ENCODE measurements around the gene LTBP3.
A peak's percentile ranks its signal among the peaks of the same experiment; 100 is the strongest.

The LTBP3 gene

DNA sequence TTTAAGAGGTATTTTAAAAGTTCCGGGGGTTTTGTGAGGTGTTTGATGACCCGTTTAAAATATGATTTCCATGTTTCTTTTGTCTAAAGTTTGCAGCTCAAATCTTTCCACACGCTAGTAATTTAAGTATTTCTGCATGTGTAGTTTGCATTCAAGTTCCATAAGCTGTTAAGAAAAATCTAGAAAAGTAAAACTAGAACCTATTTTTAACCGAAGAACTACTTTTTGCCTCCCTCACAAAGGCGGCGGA is 59.5 kb downstream of the LTBP3 start:
- peaks cover 3% of the 10 kb centered on the region for H3K4me1 ChIP-seq (ENCODE audit: insufficient read depth, insufficient read length)
- TF ChIP-seq YY1 (IDR thresholded peaks at IDR 0.05; ENCODE audit: insufficient read depth, insufficient read length) = no peak
- TF ChIP-seq ZNF274 (IDR thresholded peaks at IDR 0.05; ENCODE audit: low read depth, low read length) = no peak
- TF ChIP-seq SUZ12 (IDR thresholded peaks at IDR 0.05; ENCODE audit: extremely low read depth, insufficient read depth, insufficient read length) = no peak
- DNase-seq (ENCODE audit: low read depth, low spot score) = no peak
- H3K9me3 ChIP-seq (ENCODE audit: insufficient read depth, low read length) = no peaks in the 10 kb centered on the region
- peak overlapping the region; percentile 95 for H3K4me3 ChIP-seq (ENCODE audit: insufficient read length, low read depth)
- H3K27me3 ChIP-seq (ENCODE audit: insufficient read depth, insufficient read length) = no peaks in the 10 kb centered on the region
- H3K9ac ChIP-seq (ENCODE audit: insufficient read length, low read depth) = peak overlapping the region; percentile 95
- H3K36me3 ChIP-seq (ENCODE audit: insufficient read depth, insufficient read length, low read length) = peaks cover 40% of the 10 kb centered on the region

- H3K36me3 ChIP-seq (ENCODE audit: insufficient read depth, insufficient read length, low read length) = peaks cover 35% of the 10 kb centered on the region
- TF ChIP-seq YY1 (IDR thresholded peaks at IDR 0.05; ENCODE audit: insufficient read depth, insufficient read length) (peak; percentile 82), ZNF274 (IDR thresholded peaks at IDR 0.05; ENCODE audit: low read depth, low read length) (no peak)
- no peak for DNase-seq (ENCODE audit: low read depth, low spot score)
- peaks cover 3% of the 10 kb centered on the region for H3K4me1 ChIP-seq (ENCODE audit: insufficient read depth, insufficient read length)
- H3K4me3 ChIP-seq (ENCODE audit: insufficient read length, low read depth) = peak overlapping the region; percentile 95
- no peaks in the 10 kb centered on the region for H3K27me3 ChIP-seq (ENCODE audit: insufficient read depth, insufficient read length)
- H3K9me3 ChIP-seq (ENCODE audit: insufficient read depth, low read length) = no peaks in the 10 kb centered on the region
- H3K9ac ChIP-seq (ENCODE audit: insufficient read length, low read depth) = peak overlapping the region; percentile 95
Measured at GRCh38 chr11:65498042-65498726, 60.0 kb downstream of the LTBP3 start.

GRCh38 chr11:65497141-65498041 is 60.8 kb downstream of the LTBP3 start:
- Histone ChIP-seq H3K9me3 (ENCODE audit: insufficient read depth, low read length) (no peaks in the 10 kb centered on the region), H3K4me1 (ENCODE audit: insufficient read depth, insufficient read length) (peaks cover 4% of the 10 kb centered on the region), H3K27me3 (ENCODE audit: insufficient read depth, insufficient read length) (no peaks in the 10 kb centered on the region), H3K9ac (ENCODE audit: insufficient read length, low read depth) (peak overlapping the region; percentile 95), H3K36me3 (ENCODE audit: insufficient read depth, insufficient read length, low read length) (peaks cover 27% of the 10 kb centered on the region), H3K4me3 (ENCODE audit: insufficient read length, low read depth) (peak overlapping the region; percentile 95)
- peak; percentile 98 for DNase-seq (ENCODE audit: low read depth, low spot score)
- TF ChIP-seq ZNF274 (IDR thresholded peaks at IDR 0.05; ENCODE audit: low read depth, low read length) (no peak), YY1 (IDR thresholded peaks at IDR 0.05; ENCODE audit: insufficient read depth, insufficient read length) (peak; percentile 56), SUZ12 (IDR thresholded peaks at IDR 0.05; ENCODE audit: extremely low read depth, insufficient read depth, insufficient read length) (no peak)

- Histone ChIP-seq H3K27me3 (ENCODE audit: insufficient read depth, insufficient read length) (no peaks in the 10 kb centered on the region), H3K9me3 (ENCODE audit: insufficient read depth, low read length) (no peaks in the 10 kb centered on the region), H3K4me1 (ENCODE audit: insufficient read depth, insufficient read length) (peaks cover 9% of the 10 kb centered on the region), H3K4me3 (ENCODE audit: insufficient read length, low read depth) (peak overlapping the region; percentile 11), H3K36me3 (ENCODE audit: insufficient read depth, insufficient read length, low read length) (peaks cover 19% of the 10 kb centered on the region), H3K9ac (ENCODE audit: insufficient read length, low read depth) (peak overlapping the region; percentile 47)
- DNase-seq (ENCODE audit: low read depth, low spot score) = no peak
- TF ChIP-seq ZNF274 (IDR thresholded peaks at IDR 0.05; ENCODE audit: low read depth, low read length) (no peak), YY1 (IDR thresholded peaks at IDR 0.05; ENCODE audit: insufficient read depth, insufficient read length) (no peak), SUZ12 (IDR thresholded peaks at IDR 0.05; ENCODE audit: extremely low read depth, insufficient read depth, insufficient read length) (no peak)
Measured at GRCh38 chr11:65496304-65497140, 61.6 kb downstream of the LTBP3 start.

DNA sequence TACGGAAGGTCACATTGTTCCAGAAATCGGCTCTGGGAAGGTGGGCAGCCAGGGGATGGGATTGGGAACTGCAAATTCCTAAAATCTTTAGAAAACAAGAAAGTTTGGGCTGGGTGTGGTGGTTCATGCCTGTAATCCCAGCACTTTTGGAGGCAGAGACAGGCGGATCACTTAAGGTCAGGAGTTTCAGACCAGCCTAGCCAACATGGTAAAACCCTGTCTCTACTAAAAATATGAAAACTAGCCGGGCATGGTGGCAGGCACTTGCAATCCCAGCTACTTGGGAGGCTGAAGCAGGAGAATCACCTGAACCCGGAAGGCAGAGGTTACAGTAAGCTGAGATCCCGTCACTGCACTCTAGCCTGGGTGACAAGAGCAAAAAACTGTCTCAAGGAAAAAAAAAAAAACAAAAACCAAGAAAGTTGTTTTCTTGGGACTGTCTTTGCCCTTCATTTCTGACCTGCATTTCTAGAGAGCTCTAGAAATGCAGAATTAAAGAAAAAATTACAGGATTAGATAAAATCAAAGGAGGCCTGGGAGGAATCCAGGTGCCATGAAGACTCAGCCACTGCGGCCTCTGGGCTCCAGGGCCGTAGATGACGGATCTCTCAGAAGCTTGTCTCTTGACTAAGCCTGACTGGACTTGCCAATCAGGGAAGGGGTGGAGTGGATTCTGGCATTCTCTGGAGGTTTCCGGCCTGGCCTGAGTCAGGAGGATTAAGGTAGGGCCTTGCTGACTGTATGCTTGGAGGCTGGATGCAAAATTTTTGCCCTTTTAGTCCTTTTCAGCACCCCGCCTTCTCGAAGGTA is 64.6 kb downstream of the LTBP3 start:
- H3K9ac ChIP-seq (ENCODE audit: insufficient read length, low read depth) = peak overlapping the region; percentile 44
- H3K9me3 ChIP-seq (ENCODE audit: insufficient read depth, low read length) = no peaks in the 10 kb centered on the region
- H3K4me1 ChIP-seq (ENCODE audit: insufficient read depth, insufficient read length) = peaks cover 26% of the 10 kb centered on the region
- no peaks in the 10 kb centered on the region for H3K36me3 ChIP-seq (ENCODE audit: insufficient read depth, insufficient read length, low read length)
- no peak for TF ChIP-seq YY1 (IDR thresholded peaks at IDR 0.05; ENCODE audit: insufficient read depth, insufficient read length)
- no peak for TF ChIP-seq ZNF274 (IDR thresholded peaks at IDR 0.05; ENCODE audit: low read depth, low read length)
- TF ChIP-seq SUZ12 (IDR thresholded peaks at IDR 0.05; ENCODE audit: extremely low read depth, insufficient read depth, insufficient read length) = no peak
- H3K27me3 ChIP-seq (ENCODE audit: insufficient read depth, insufficient read length) = no peaks in the 10 kb centered on the region
- H3K4me3 ChIP-seq (ENCODE audit: insufficient read length, low read depth) = no peak overlapping the region
- DNase-seq (ENCODE audit: low read depth, low spot score) = no peak

- Histone ChIP-seq H3K9ac (ENCODE audit: insufficient read length, low read depth) (peak overlapping the region; percentile 21), H3K36me3 (ENCODE audit: insufficient read depth, insufficient read length, low read length) (no peaks in the 10 kb centered on the region), H3K27me3 (ENCODE audit: insufficient read depth, insufficient read length) (no peaks in the 10 kb centered on the region), H3K9me3 (ENCODE audit: insufficient read depth, low read length) (no peaks in the 10 kb centered on the region), H3K4me3 (ENCODE audit: insufficient read length, low read depth) (no peak overlapping the region), H3K4me1 (ENCODE audit: insufficient read depth, insufficient read length) (peaks cover 31% of the 10 kb centered on the region)
- no peak for DNase-seq (ENCODE audit: low read depth, low spot score)
- TF ChIP-seq YY1 (IDR thresholded peaks at IDR 0.05; ENCODE audit: insufficient read depth, insufficient read length) = no peak
- TF ChIP-seq SUZ12 (IDR thresholded peaks at IDR 0.05; ENCODE audit: extremely low read depth, insufficient read depth, insufficient read length) = no peak
- TF ChIP-seq ZNF274 (IDR thresholded peaks at IDR 0.05; ENCODE audit: low read depth, low read length) = no peak
Measured at GRCh38 chr11:65492637-65493366, 65.4 kb downstream of the LTBP3 start.

Measured in NT2/D1 (cell line).